Embryonic facial prominence (tissue), 1 donor: ENCODE measurements around the gene FBXO3.

Experiments used
- DNase-seq: peaks from one replicate; pipeline ENCODE4 v3.0.0-alpha.2; 2016; ENCODE audit errors: extremely low spot score

Gene FBXO3

DNA sequence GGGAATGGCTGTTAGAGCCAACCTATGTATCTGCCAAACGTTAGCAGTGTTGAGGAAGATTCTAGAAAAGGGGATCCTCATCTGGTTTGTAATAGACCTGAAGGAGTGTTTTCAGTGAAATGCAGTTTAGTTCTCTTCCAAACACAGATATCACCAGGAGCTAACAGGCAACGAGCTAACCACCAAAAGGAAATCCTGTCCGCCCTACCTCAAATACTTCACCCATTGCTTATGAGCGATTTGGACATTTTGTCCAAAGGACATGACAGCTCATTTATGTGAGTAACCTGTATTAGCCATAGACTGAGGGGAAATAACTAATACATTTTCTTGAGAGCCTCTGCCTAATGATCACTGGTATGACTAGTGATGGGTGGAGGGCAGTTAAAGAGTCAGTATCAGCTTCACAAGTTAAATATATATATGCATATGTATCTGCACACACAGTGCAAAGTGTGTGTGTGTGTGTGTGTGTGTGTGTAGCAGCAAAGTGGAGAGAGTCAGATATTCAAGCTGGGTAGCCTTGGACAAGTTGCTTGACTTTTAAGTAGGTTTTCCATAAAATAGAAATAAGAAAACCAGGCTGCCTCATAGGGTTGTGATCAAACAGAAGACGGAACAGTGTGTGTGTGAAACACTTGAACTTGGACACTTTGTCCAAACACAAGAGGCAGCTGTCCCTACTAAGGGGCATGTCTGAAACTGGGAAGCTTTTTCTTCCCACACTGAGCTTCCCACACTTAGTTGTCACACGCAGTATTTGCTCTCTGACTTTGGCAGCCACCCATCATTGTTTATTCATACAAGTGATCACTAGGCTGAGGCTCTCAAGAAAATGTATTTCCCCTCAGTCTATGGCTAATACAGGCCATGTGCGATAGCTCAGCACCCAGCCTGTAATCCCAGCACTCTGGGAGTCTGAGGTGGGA is 72.8 kb downstream of the FBXO3 start:
- no peak for DNase-seq

GRCh38 chr11:33700502-33701271 is 73.6 kb downstream of the FBXO3 start, which contains the start of gene C11orf91:
TSS of gene C11orf91 (minus strand) at chr11:33700826. CDS start at chr11:33700740, 86 bp downstream.
- peak; percentile 95 for DNase-seq

- DNase-seq = no peak
Measured at GRCh38 chr11:33700063-33700501, 74.2 kb downstream of the FBXO3 start.

DNA sequence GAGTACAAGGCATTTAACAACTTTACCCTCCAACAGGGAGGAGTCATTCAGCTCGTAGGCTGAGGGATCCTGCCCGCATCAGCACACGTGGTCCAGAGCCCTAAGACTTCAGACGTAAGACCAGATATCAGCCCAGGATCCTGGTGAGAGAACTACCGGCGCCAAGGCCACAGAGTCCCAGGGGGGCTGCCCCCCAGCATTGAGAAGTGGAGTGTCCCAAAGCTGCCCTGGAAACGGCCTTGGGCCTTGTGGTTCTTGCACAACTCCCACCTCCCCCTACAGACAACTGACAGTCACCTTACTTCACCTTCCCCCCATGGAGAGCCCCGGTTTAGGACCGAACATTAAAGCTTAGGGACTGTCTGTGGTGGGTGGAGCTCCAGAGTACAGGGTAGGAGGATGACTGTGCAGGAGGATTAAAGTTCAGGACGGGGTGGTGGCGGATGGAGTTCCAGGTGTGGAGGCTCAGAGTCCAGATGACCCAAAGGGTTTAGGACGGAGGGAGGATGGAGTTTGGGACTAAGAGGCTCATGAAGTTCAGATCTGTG is 74.7 kb downstream of the FBXO3 start:
- no peak for DNase-seq

DNA sequence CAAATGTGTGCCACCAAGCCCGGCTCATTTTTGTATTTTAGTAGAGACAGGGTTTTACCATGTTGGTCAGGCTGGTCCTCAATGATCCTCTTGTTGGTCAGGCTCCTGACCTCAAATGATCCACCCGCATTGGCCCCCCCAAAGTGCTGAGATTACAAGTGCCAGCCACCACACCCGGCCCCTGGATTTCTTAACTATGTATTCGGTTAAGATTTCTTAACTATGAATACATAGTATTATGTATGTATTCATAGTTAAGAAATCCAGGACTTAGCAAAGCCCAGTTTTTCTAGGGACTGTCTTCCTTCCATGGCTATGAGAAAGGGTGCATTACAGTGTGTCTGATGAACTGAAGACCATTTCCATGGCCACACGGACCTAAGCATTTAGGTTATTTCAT is 75.4 kb downstream of the FBXO3 start:
- DNase-seq = no peak

GRCh38 chr11:33697997-33698396 is 76.3 kb downstream of the FBXO3 start:
- DNase-seq = no peak

GRCh38 chr11:33696931-33697638 is 77.2 kb downstream of the FBXO3 start:
- no peak for DNase-seq

- DNase-seq = no peak
Measured at GRCh38 chr11:33696411-33696810, 77.9 kb downstream of the FBXO3 start.

GRCh38 chr11:33695051-33695566 is 79.2 kb downstream of the FBXO3 start:
- DNase-seq = no peak

DNA sequence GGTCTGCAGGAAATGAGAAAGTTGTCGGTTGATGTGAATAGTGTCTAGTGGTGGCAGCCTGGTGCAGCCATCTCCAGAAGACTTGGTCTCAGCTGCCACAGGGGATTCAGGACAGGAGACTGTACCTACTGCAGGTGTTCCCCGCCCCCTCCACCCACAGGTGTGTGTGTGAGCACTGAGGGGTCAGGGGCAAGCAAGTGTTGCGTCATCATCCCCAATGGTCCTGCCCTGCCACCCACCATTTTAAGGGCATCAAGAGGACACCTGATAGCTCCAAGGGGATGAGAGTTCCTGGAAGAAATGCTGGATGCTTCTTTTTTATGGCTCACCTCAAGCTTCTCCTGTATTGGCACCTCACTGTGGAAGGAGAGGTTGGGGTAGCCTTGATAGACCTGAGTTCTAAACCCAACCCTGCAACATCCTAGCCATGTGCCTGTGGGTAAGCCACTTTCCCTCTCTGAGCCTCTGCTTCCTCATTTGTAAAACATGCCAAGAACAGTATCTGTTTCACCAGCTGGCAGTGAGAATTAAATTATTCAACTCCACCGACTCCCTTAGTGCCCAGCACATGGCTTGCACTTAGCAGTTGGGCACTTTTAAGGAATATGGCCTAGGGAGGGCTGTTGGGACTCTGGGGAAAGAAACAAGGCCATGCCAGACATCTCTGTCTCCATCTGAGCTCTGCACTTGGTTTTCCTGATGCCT is 79.8 kb downstream of the FBXO3 start:
- no peak for DNase-seq

DNA sequence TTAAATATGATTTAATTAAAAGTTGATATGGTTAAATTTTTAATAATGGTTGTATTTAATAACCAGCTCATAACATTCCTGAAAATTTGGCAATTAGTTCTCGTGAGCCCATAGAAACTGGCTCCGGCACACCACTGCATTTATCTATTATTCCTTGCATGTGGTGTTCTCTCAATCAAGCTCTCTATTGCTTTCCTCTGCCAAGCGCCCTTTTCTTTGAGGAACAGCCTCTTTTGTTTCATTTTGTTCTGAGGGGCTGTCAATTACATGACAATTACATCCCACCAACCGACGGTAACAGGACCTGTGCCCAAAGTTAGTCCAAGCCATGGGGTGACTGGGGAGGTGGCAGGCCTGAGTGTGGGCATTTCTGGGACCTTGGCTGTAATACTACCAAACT is 81.8 kb downstream of the FBXO3 start:
- no peak for DNase-seq

GRCh38 chr11:33692013-33692504 is 82.3 kb downstream of the FBXO3 start:
- peak; percentile 50 for DNase-seq

DNA sequence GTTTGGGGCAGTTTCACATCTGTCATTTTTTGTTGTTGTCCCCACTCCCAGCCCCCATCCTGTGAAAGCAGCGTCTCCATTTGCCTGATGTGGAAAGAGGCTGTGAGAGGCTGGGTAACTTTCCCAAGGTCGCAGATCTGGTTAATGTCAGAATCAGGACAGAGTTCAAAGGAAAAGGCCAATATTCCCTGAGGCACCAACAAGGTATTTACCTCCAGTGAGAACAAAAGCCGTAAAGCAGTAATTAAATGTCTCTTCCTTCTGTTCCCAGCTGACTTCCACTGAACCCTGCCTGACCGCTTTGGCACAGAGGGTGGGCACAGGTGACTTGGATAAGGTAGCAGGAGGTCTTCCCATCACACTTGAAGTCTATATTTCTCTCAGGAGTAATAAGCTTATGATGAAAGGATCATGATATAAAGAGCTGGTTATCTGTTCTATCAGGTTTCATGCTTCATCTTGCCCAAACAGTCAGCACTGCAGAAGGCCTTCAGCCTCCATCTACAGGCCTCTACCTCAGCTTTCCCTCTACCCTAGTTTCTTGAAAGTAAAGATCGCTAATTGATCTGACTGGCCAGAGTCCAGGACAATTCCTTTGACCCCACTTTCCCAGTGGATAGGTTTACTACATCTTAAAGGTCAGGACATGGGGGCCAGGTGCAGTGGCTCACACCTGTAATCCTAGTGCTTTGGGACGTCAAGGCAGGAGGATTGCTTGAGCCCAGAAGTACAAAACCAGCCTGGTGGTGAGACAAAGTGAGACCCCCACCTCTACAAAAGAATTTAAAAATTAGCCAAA is 83.1 kb downstream of the FBXO3 start:
- no peak for DNase-seq
